Measurements from ENCODE around the gene ADTRP.

GRCh38 chr6:11685481-11686093 is 93.0 kb downstream of the ADTRP start:
- TF ChIP-seq EZH2phosphoT487 (IDR thresholded peaks at IDR 0.05; ENCODE audit: insufficient read depth, low read depth), result no peak
- no peak for TF ChIP-seq EZH2 (IDR thresholded peaks at IDR 0.05; ENCODE audit: insufficient read depth, poor library complexity, severe bottlenecking)
